Calu3 (cell line): ENCODE data around the gene TPI1. TPM values are rescaled to one million over a fixed set of nuclear protein-coding genes. Genes with fewer than 3 reads are reported as not detected.

Experiments
- BruUV-seq: library from RNA; stranded (reverse); fragments of 400-500 nt; replicated peaks from 2 replicates; lab custom pipeline; 2021; lab: Mats Ljungman, UMichigan
- CTCF ChIA-PET: fragments of 300-600 bp; sonication (Branson Sonifier 250); formaldehyde crosslinking; loops from one replicate; lab custom pipeline; 2022; ENCODE audit warnings: antibody characterized with exemption; lab: Charles Lee
- DNase-seq: peaks from one replicate; pipeline ENCODE4 v3.0.0; 2022
- H3K27ac Mint-ChIP-seq: one replicate; pipeline ENCODE4 v1.8.0; 2022; ENCODE audit warnings: mixed read lengths; ENCODE audit not compliant: unreplicated experiment
- H3K27me3 Mint-ChIP-seq: one replicate; pipeline ENCODE4 v1.8.0; 2022; ENCODE audit warnings: mixed read lengths; ENCODE audit not compliant: unreplicated experiment
- H3K36me3 Mint-ChIP-seq: one replicate; pipeline ENCODE4 v1.8.0; 2022; ENCODE audit warnings: mild to moderate bottlenecking, moderate library complexity, mixed read lengths; ENCODE audit not compliant: insufficient read depth, unreplicated experiment
- H3K4me1 Mint-ChIP-seq: one replicate; pipeline ENCODE4 v1.8.0; 2022; ENCODE audit warnings: mild to moderate bottlenecking, low read depth, mixed read lengths; ENCODE audit not compliant: unreplicated experiment
- H3K4me3 Mint-ChIP-seq: one replicate; pipeline ENCODE4 v1.8.0; 2022; ENCODE audit warnings: mild to moderate bottlenecking, low read depth, moderate library complexity, mixed read lengths; ENCODE audit not compliant: unreplicated experiment
- H3K9me3 Mint-ChIP-seq: one replicate; pipeline ENCODE4 v1.8.0; 2022; ENCODE audit warnings: low read depth, mixed read lengths; ENCODE audit not compliant: unreplicated experiment
- intact Hi-C: fragments of 100-400 bp; cut with micrococcal nuclease; formaldehyde crosslinking; loops from one replicate; pipeline ENCODE4 v1.10.0; 2022; ENCODE audit not compliant: unreplicated experiment
- total RNA-seq: library from RNA; stranded (reverse); gene quantifications from 2 replicates; pipeline ENCODE4 v1.2.3, GENCODE V29; 2022
- TF ChIP-seq, protein P1 (sequence below): fragments of 200-600 bp; IDR thresholded peaks from one replicate; pipeline ENCODE4 v1.8.0; 2022; ENCODE audit warnings: antibody characterized with exemption; ENCODE audit not compliant: unreplicated experiment

The TPI1 gene
- total RNA-seq, 1 experiment from 2014 or later = 608 TPM

DNA sequence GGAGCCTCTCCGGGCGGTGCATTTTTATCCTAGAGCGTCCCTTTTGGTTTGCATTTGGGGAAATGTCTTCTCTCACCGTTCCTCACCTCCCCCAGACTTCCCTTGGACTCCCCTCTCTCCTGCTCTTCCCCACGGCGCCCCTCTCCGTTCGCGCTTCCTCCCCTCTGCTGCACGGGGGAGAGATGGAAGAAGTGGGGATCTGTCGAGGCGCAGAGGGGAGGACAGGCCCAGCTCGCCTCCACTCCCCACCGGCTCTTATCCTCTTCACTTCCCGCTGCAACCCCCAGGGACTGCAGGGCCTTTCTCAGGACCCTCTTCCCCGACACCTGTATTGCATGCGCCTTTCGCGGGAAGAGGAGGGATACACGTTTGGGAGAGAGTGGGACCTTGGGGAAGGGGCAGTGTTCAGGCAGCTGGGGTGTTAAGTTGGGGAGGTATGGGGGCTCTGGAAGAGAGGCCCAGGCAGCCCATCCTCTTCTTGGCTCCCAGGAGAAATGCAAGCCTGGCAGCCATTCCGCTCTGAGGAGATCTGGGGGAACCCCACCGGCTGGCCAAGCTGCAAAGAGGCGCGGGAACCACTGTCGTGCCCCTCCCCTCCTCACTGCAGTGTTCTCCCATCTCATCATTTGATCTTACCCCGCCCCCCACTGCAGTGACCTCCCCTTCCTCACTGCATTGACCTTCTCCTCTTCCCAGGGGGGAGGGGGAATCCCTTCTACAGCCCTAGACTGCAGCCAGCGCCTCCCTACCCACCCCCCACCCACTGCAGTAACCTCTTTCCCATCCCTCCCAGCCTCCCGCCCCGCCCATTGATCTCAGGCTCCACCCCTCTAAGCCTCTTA is 47.8 kb downstream of the TPI1 start:
- H3K36me3 Mint-ChIP-seq = peaks cover 28% of the 10 kb centered on the region
- TF ChIP-seq, protein P1, sequence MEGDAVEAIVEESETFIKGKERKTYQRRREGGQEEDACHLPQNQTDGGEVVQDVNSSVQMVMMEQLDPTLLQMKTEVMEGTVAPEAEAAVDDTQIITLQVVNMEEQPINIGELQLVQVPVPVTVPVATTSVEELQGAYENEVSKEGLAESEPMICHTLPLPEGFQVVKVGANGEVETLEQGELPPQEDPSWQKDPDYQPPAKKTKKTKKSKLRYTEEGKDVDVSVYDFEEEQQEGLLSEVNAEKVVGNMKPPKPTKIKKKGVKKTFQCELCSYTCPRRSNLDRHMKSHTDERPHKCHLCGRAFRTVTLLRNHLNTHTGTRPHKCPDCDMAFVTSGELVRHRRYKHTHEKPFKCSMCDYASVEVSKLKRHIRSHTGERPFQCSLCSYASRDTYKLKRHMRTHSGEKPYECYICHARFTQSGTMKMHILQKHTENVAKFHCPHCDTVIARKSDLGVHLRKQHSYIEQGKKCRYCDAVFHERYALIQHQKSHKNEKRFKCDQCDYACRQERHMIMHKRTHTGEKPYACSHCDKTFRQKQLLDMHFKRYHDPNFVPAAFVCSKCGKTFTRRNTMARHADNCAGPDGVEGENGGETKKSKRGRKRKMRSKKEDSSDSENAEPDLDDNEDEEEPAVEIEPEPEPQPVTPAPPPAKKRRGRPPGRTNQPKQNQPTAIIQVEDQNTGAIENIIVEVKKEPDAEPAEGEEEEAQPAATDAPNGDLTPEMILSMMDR = no peak
- no peaks in the 10 kb centered on the region for H3K9me3 Mint-ChIP-seq
- DNase-seq = no peak
- peak overlapping the region; percentile 9 for H3K27ac Mint-ChIP-seq
- intact Hi-C loops = no loop called here
- H3K27me3 Mint-ChIP-seq = peaks cover 32% of the 10 kb centered on the region
- CTCF ChIA-PET = interaction anchor here (1.3 kb wide), 1 partner anchor 46 kb away, joined by 3 read pairs; no protein-coding TSS in a partner anchor
- no TSS peak for BruUV-seq
- H3K4me1 Mint-ChIP-seq = no peaks in the 10 kb centered on the region
- peak overlapping the region; percentile 83 for H3K4me3 Mint-ChIP-seq

GRCh38 chr12:6915789-6916285 is 48.5 kb downstream of the TPI1 start:
- H3K9me3 Mint-ChIP-seq = no peaks in the 10 kb centered on the region
- CTCF ChIA-PET = interaction anchor here (0.7 kb wide), 1 partner anchor 10 kb away, joined by 3 read pairs; no protein-coding TSS in a partner anchor
- H3K27ac Mint-ChIP-seq = no peak overlapping the region
- intact Hi-C loops = no loop called here
- H3K36me3 Mint-ChIP-seq = peaks cover 28% of the 10 kb centered on the region
- no peak for DNase-seq
- BruUV-seq = no TSS peak
- peaks cover 32% of the 10 kb centered on the region for H3K27me3 Mint-ChIP-seq
- H3K4me3 Mint-ChIP-seq = peak overlapping the region; percentile 83
- no peaks in the 10 kb centered on the region for H3K4me1 Mint-ChIP-seq
- TF ChIP-seq, protein P1 = no peak

DNA sequence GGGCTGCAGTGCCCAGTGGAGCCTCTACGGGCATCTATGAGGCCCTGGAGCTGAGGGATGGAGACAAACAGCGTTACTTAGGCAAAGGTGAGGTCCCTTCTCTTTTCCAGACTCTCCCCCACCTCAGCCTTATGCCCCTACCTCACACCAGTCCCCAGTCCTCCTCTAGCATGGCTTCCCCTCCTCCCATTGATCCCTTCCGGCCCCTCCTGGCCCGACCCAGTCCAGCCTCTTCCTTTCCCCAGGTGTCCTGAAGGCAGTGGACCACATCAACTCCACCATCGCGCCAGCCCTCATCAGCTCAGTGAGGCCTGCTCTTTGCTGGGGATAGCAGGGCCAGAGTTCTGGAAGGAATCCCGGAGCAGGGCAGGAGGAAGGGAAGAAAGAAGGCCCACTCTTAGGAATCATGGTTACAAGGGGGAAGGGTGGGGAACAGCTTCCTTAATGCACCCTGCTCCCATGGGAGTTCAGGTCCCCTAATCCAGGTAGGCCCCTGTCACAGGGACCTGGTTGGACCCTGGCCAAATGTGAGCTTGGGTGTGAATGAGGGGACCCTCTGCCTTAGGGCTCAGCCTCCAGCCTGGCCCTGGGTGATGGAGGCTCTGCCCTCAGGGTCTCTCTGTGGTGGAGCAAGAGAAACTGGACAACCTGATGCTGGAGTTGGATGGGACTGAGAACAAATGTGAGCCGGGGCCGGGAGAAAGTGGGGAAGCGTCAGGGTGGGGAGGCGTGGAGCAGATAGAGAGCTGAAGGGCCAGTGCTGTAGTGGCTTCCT is 49.3 kb downstream of the TPI1 start:
- CTCF ChIA-PET = interaction anchor here (0.7 kb wide), 1 partner anchor 9 kb away, joined by 3 read pairs; no protein-coding TSS in a partner anchor

More for the DNA sequence above, 49.3 kb downstream of the TPI1 start:
- TF ChIP-seq, protein P1 = no peak
- no peak for DNase-seq
- Mint-ChIP-seq H3K27me3 (peaks cover 32% of the 10 kb centered on the region), H3K36me3 (peaks cover 28% of the 10 kb centered on the region), H3K27ac (no peak overlapping the region), H3K4me3 (no peak overlapping the region), H3K9me3 (no peaks in the 10 kb centered on the region), H3K4me1 (no peaks in the 10 kb centered on the region)
- intact Hi-C loops = no loop called here
- BruUV-seq = no TSS peak
